PC-3 (cell line): ENCODE data around the gene NT5DC1.

Experiments
- EZH2 ChIP-seq: fragments of 300-600 bp; sonication (generic); IDR thresholded peaks from one replicate; pipeline ENCODE4 v1.6.1; 2017; ENCODE audit warnings: antibody characterized with exemption, mild to moderate bottlenecking, low read length; ENCODE audit not compliant: unreplicated experiment
- EZH2phosphoT487 ChIP-seq: fragments of 300-600 bp; sonication (generic); IDR thresholded peaks from 2 replicates; pipeline ENCODE4 v1.6.1; 2018; ENCODE audit warnings: mild to moderate bottlenecking, antibody characterized with exemption, low read length, borderline replicate concordance
- TF ChIP-seq, protein P1 (sequence below): fragments of 300-600 bp; sonication (generic); conservative IDR thresholded peaks from 2 replicates; pipeline ENCODE4 v1.5.1; 2017; ENCODE audit warnings: antibody characterized with exemption, low read depth, mild to moderate bottlenecking, low read length

GRCh38 chr6:116268589-116269293 is 168.1 kb downstream of the NT5DC1 start:
- TF ChIP-seq, protein P1, sequence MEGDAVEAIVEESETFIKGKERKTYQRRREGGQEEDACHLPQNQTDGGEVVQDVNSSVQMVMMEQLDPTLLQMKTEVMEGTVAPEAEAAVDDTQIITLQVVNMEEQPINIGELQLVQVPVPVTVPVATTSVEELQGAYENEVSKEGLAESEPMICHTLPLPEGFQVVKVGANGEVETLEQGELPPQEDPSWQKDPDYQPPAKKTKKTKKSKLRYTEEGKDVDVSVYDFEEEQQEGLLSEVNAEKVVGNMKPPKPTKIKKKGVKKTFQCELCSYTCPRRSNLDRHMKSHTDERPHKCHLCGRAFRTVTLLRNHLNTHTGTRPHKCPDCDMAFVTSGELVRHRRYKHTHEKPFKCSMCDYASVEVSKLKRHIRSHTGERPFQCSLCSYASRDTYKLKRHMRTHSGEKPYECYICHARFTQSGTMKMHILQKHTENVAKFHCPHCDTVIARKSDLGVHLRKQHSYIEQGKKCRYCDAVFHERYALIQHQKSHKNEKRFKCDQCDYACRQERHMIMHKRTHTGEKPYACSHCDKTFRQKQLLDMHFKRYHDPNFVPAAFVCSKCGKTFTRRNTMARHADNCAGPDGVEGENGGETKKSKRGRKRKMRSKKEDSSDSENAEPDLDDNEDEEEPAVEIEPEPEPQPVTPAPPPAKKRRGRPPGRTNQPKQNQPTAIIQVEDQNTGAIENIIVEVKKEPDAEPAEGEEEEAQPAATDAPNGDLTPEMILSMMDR = peak; percentile 88
- no peak for TF ChIP-seq EZH2phosphoT487
- no peak for TF ChIP-seq EZH2
